Stimulated activated CD4-positive, alpha-beta T cell treated with anti-CD3 and anti-CD28 coated beads, Interleukin-1b, Interleukin-23, amount 100 ng/mL, for 4 hours (primary cell): ENCODE results near the gene HNF1A.
"Not testable (repeated sequence)": the region's sequence is repeated elsewhere in the genome, so short reads cannot be mapped to it uniquely, and the experiment has no call there.

Experiments used
- DNase-seq, 2 donors: peaks; one replicate each; pipeline ENCODE4 v3.0.0-alpha.2; 2020; ENCODE audit warnings: low read depth in 2 of 2

Gene HNF1A, protein sequence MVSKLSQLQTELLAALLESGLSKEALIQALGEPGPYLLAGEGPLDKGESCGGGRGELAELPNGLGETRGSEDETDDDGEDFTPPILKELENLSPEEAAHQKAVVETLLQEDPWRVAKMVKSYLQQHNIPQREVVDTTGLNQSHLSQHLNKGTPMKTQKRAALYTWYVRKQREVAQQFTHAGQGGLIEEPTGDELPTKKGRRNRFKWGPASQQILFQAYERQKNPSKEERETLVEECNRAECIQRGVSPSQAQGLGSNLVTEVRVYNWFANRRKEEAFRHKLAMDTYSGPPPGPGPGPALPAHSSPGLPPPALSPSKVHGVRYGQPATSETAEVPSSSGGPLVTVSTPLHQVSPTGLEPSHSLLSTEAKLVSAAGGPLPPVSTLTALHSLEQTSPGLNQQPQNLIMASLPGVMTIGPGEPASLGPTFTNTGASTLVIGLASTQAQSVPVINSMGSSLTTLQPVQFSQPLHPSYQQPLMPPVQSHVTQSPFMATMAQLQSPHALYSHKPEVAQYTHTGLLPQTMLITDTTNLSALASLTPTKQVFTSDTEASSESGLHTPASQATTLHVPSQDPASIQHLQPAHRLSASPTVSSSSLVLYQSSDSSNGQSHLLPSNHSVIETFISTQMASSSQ

DNA sequence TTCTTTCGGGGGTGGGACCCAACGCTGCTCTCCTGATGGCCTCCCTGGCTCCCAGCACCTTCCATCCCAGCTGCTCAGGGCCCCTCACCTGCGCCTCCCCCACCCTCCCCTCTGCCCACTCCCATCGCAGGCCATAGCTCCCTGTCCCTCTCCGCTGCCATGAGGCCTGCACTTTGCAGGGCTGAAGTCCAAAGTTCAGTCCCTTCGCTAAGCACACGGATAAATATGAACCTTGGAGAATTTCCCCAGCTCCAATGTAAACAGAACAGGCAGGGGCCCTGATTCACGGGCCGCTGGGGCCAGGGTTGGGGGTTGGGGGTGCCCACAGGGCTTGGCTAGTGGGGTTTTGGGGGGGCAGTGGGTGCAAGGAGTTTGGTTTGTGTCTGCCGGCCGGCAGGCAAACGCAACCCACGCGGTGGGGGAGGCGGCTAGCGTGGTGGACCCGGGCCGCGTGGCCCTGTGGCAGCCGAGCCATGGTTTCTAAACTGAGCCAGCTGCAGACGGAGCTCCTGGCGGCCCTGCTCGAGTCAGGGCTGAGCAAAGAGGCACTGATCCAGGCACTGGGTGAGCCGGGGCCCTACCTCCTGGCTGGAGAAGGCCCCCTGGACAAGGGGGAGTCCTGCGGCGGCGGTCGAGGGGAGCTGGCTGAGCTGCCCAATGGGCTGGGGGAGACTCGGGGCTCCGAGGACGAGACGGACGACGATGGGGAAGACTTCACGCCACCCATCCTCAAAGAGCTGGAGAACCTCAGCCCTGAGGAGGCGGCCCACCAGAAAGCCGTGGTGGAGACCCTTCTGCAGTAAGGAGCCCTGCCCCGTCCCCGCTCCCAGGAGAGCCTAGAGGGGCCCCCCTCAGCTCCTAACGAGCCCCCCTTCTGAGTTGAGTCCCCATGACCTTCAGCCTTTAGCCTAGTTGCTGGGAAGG lies at the start of gene HNF1A:
Gene HNF1A (plus strand): TSS at position 248 of the 924 bp plus-strand sequence. CDS start 226 bp downstream, at position 474.
- no peak for DNase-seq

DNA sequence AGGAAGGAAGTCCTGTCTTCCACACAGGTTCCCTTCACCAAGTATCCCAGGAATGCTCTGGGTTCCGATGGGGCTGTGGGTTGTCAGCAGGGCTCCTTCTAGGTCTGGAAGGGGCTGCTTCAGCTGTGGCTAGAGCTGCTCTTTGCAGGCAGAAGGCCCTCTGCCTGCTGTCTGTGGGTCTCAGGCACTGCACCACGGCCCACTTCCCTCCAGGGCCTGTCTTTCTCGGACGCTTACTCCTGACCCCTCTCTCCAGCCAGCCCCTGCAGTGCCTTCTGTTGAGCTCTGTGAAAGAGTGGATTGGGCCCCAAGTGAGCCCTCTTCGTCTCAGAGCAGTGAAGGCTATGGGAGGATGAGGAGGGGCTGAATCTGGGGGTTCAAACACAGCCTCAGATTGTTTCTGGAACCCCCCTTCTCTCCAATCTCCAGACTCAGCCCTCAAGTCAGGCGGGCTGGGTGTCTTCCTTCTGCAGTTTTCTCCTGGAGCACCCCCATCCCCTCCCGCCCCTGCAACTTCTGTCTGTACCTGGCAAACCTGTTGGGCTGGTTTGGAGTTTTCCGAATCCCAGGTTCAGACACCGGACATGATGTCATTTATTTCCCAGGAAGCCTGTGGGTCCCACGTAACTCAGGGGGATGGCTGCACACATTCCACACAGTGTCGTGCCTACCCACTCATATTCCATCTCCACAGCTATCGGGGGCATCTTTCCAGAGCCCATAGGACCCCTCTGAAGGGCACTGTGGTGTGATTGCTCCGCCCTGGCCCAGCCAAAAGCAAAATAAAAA lies 49.3 kb upstream of the HNF1A start:
- DNase-seq: no peak

DNA sequence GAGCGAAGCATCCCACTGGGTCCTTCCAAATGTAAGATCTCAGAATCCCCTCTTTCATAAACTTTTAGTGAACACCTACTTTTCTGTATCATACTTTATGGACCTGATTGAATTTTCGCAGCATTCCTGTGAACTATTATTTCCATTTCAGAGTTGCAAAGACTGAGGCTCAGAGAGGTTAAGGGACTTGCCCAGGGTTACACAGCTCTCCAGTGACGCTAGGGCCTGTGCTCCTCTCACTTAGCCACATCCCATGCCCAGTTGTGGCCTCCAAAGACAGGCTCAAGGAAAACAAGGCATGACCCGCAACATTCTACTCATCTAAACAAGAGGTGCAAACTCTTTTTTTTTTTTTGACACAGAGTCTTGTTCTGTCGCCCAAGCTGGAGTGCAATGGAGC lies 48.3 kb upstream of the HNF1A start:
- DNase-seq: no peak

DNA sequence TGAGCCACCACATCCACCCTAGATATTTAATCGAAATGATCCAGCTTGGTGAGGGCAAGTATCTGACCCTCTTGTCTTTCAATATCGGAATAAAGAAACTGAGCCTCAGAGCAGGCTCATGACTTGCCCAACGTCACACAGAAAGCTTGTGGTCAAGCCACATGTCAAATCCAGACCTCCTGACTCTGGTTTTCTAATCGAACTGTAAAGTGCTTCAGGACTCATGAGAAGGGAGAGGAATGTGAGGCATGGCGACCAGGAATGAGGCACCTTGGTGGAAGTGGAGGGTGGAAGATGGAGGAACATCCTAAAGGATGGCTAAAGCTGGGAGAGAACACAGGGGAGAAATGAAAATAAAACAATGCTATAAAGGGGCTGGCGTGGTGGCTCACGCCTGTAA lies 46.3 kb upstream of the HNF1A start:
- DNase-seq: no peak

DNA sequence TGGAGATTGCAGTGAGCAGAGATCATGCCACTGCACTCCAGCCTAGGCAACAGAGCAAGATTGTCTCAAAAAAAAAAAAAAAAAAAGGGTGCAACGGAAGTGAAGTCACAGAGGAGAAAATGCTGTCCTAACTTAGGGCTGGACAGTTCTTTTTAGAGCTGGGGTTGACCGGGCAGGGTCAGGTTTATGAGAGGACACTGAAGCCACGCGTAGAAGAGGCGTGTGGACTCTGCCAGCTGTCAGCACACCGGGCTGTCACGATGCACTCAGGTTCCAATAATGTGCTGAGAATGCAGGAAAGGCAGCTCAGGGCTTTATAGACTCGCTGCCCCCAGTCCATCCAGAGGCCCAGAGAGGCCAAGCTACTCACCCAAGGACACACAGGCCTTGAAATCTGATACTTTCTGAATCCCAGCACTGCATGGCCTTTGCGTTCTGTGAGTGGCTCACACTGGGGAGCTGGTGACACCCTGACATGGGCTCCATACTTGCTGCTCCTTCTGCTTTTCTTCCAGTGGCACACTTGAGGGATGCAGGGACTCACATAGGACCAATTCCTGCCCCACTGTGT lies 45.3 kb upstream of the HNF1A start:
- DNase-seq: no peak

DNA sequence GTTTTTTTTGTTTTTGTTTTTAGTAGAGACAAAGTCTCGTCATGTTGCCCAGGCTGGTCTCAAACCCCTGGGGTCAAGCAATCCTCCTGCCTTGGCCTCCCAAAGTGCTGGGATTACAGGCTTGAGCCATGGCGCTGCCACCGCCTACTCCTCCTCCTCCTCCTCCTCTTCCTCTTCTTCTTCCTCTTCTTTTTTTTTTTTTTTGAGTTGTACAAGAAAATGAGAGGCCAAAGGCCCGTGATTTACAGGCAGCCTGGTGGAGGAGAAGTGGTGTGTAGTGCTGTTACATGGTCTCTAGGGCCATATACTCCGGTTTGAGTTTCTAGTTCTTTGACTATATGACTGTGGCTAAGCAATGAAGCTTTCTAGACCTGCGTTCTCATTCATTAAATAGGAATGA lies 44.6 kb upstream of the HNF1A start:
- DNase-seq: no peak

DNA sequence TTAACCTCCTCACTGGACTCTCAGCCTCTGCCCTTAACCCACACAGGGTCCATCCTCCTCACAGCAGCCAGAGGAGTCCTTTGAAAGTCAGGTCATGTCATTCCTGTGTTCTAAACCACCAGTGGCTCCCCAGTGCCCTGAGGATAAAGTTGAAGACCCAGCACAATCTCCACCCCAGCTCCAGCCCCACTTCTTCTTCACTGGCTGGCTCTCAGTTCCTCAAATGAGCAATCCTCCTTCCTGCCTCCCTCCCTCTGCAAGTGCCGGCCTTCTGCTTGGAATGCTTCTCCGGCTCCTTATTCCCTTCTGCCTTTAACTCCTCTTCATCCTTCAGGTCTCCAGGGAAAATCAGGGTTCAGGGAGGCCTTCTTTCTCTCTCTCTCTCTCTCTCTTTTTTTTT lies 42.1 kb upstream of the HNF1A start:
- DNase-seq: no peak

DNA sequence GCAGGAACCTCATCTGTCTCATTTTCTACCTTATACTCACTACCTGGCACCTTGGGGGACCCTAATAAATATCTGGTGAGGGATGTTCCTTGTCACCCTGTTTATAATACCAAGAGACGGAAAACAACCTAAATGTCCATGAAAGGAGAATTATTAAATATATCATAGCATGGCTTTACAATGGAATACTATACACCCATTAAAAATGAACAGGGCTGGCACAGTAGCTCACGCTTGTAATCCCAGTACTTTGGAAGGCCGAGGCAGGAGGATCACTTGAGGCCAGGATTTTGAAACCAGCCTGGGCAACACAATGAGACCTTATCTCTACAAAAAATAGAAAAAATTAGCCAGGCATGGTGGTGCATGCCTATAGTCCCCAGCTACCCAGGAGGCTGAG lies 39.8 kb upstream of the HNF1A start:
- DNase-seq: no peak

DNA sequence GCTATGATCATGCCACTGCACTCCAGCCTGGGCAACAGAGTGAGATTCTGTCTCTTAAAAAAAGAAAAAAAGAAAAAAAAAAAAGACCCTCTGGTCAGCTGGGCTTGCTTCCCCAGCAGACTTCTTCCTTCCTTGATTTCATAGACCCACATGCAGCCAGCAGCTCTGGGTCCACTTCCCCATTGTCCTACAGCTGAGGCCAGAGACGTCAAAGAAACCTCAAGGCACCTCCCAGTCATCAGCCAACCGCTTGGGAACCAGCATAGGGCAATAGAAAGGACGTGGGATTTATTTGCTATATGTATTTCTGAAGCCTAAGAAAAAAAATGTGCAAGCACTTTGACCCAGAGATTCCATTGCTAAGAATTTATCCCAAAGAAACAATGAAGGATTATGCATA lies 38.8 kb upstream of the HNF1A start:
- no peak for DNase-seq

DNA sequence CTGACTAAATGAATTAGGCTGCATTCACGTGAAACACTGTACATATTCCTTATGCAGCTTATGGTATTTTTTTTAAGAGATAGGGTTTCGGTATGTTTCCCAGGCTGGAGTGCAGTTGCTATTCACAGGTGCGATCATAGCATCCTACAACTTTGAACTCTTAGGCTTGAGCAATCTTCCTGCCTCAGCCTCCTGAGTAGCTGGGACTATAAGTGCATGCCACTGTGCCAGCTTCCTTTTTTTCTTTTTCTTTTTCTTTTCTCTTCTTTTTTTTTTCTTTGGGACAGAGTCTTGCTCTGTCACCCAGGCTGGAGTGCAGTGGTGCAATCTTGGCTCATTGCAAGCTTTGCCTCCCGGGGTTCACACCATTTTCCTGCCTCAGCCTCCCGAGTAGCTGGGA lies 38.3 kb upstream of the HNF1A start:
- no peak for DNase-seq

DNA sequence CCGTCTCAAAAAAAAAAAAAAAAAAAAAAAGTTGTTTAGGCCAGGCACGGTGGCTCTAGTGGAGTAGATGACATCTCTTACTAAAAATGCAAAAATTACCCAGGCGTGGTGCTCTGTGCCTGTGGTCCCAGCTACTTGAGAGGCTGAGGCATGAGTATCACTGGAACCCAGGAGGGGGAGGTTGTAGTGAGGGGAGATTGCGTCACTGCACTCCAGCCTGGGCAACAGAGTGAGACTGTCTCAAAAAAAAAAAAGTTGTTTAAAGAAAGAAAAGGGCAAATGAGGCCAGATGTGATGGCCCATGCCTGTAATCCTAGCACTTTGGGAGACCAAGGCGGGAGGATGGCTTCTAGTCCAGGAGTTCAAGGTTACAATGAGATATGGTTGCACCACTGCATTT lies 37.5 kb upstream of the HNF1A start:
- no peak for DNase-seq

DNA sequence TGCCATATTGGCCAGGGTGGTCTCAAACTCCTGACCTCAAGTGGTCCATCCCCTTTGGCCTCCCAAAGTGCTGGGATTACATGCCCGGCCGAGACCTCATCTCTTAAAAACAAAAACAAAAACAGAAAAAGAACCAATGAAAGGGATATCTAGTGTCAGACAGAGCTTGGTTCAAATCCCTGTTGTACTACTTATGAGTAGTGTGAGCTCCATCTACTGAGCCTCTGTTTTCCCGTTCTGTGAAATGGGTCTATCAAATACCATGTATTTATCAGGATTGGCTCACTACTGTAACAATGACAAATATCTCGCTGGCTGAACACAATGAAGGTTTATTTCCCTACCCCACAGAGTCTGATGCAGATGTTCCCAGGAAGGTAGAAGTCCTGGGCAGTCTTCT lies 36.9 kb upstream of the HNF1A start:
- no peak for DNase-seq

DNA sequence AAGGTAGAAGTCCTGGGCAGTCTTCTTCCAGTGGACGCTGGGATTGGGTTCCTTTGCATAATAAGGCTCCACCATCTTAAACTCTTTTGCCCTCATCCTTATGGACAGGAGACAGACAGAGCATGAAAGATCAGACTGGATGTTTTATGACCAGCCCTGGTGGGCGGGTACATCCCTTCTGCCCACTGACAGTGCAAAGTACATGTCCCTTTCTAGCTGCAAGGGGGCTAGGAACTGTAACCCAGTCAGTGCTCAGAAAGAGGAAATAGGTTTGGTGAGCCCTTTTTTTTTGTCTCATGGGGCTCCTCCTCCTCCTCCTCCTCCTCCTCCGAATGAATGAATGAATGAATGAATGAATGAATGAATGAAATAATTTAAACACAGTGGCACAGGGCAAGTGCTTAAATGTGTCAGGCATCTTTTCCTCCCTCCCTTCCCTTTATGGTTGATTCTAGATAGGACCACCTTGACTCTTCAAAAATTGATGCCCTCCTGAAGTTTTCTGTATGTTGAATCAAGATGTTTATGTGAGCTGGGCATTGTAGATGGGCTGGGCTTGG lies 36.4 kb upstream of the HNF1A start:
- DNase-seq: no peak

DNA sequence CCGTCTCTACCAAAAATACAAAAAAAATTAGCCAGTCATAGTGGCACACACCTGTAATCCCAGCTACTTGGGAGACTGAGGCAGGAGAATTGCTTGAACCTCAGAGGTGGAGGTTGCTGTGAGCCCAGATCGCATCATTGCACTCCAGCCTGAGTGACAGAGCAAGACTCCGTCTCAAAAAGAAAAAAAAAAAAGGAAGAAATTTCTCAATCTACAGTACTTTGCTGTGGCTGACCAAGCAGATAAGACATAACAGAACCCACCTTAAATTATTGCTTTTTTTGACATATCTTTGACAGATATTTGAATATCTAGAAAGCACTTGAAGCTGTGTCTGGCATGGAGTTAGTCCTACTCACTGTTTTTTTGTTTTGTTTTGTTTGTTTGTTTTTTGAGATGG lies 34.9 kb upstream of the HNF1A start:
- no peak for DNase-seq

DNA sequence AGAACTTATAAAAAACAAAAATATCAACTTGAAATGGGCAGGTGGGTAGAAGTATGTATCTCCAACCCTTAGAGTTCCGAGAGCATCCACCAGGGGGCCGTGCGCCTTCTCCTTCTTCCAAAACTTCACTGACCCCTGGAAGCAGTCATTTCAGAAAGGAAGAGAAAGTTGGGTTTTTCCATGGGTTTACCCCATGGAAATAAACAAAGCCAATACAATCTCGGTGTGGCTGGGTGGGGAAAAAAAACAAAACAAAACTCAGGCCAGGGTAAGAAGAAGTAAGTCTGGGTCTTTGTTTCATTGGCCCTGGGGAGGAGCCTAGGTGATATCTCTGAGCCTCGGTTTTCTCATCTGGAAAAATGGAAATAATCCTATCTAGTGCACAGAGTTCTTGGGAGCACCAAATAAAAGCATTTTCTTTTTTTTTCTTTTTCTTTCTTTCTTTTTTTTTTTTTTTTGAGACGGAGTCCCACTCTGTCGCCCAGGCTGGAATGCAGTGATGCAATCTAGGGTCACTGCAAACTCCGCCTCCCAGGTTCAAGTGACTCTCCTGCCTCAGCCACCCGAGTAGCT lies 33.6 kb upstream of the HNF1A start:
- DNase-seq: peak; percentile 58 to 62

DNA sequence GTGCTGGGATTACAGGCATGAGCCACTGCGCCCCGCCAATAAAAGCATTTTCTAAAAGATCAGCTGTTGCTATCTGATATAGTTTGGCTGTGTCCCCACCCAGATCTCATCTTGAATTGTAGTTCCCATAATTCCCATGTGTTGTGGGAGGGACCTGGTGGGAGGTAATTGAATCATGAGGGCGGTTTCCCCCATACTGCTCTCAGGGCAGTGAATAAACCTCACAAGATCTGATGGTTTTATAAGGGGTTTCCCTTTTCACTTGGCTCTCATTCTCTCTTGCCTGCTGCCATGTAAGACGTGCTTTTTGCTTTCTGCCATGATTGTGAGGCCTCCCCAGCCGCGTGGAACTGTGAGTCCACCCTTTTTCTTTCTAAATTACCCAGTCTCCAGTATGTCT lies 32.8 kb upstream of the HNF1A start:
- DNase-seq: not testable (repeated sequence)

DNA sequence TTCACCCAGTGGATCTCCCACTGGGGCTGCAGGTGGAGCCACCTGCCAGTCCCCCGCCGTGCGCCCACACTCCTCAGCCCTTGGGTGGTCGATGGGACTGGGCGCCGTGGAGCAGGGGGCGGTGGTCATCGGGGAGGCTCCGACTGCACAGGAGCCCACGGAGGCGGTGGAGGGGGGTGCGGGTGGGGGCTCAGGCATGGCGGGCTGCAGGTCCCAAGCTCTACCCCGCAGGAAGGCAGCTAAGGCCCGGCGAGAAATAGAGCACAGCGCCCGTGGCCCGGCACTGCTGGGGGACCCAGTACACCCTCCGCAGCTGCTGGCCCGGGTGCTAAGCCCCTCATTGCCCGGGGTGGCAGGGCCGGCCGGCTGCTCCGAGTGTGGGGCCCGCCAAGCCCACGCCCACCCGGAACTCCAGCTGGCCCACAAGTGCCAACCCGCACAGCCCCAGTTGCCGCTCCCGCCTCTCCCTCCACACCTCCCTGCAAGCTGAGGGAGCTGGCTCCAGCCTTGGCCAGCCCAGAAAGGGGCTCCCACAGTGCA lies 28.0 kb upstream of the HNF1A start:
- DNase-seq: not testable (repeated sequence)

DNA sequence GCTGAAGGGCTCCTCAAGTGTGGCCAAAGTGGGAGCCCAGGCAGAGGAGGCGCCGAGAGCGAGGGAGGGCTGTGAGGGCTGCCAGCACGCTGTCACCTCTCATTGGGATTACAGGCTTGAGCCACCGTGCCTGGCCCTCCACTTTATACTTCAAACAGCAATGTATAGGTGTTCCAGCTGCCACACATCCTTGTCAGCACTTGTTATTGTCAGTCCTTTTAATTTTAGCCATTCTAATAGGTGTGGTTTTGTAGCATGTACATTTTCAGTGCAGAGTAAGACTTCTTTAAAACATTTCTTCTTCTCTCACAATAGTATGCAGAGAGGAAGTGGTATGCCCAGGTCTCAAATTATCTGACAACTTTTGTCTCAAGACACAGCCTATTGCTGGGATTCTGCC lies 27.5 kb upstream of the HNF1A start:
- no peak for DNase-seq

DNA sequence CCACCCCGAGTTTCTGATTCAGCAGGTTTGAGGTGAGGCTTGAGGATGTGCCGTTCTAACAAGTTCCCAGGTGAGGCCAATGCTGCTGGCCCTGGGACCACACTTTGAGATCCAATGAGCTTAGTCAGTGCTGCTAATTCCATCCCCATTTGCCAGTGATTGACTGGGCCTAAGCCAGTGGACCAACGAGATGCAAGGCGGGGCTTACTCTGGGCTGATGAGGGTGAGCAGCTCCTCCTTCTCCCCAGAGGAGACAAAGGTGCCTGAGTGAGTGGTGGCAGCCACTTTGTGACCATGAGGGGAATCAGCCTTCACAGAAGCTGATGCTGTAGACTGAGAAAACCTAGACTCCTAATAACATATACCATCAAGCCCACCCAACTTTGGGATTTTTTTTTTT lies 23.1 kb upstream of the HNF1A start:
- DNase-seq: no peak

DNA sequence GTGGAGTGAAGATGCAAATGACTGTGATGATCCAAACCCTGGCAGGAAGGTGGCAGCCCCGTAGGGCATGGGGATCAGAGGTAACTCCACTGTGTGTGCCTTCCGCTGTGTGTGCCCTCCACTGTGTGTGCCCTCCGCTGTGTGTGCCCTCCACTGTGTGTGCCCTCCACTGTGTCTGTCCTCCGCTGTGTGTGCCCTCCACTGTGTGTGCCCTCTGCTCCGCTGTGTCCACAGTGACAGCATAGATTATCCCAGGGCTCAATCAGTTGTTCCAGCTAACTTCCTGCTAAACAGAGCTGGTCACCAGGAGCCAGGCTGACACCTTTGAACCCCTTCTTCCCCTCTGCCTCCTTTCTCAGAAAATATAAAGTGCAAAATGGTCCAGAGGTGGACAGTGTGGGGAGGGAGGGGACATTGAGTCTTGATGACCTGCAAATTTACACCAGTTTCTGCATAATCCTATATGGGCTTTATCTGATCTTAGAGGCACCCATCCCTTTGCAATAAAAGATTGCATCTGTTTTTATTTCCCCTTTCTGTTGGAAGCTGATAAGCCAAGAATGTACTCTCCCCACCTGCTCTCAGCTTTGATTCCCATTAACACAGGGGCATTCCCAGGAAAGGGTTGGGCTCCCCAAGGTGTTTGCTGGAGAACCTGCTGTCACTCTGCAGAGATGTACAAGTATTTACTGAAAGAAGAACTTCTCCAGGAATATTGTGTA lies 21.6 kb upstream of the HNF1A start:
- DNase-seq: no peak
